HG03196 (cell line): Measurements from ENCODE around the gene PEAK1.
"Not testable (repeated sequence)": the region's sequence is repeated elsewhere in the genome, so short reads cannot be mapped to it uniquely, and the experiment has no call there.

Experiments
- ATAC-seq: cut with Tn5 transposase; IDR thresholded peaks from one replicate; pipeline ENCODE4 v1.9.1; 2021; ENCODE audit not compliant: unreplicated experiment

PEAK1 gene

DNA sequence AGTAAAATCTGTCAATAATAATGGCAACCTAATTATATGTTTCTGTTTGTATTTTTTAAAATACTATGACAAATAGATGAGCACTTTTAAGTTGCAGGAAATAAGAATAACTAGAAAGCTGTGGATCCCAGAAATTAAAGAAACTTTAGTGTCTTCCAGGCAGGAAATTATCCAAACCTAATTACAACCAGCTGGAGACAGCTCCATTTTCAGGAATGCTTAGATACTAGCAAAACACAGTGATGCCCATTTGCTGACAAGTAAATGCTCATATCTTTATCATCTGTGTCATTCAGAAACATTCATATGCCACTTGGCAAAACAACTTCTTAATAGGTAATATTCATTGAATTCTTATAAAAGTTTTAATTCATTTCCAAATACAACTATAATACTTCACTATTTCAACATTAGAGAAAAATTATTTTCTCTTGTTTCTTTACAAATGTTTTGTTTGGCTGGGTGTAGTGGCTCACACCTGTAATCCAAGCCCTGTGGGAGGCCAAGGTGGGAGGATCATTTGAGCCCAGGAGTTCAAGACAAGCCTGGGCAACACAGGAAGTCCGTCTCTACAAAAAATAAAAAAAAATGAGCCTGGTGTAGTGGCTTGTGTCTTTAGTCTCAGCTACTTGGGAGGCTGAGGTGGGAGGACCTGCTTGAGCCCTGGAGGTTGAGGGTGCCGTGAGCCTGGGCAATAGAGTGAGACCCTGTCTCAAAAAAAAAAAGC lies 179.9 kb downstream of the PEAK1 start:
- no peak for ATAC-seq

DNA sequence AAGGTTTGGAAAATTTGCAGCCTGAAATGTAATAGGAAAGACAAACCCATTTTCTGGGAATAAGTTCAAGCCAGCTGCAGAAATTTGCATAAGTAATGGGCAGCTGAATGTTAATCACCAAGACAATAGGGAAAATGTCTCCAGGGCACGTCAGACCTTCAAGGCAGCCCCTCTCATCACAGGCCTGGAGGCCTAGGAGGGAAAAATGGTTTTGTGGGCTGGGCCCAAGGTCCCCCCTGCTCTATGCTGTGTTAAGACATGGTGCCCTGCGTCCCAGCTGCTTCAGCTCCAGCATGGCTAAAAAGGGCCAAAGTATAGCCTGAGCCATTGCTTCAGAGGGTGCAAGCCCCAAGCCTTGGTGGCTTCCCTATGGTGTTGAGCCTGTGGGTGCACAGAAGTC lies 184.3 kb downstream of the PEAK1 start:
- ATAC-seq = no peak

DNA sequence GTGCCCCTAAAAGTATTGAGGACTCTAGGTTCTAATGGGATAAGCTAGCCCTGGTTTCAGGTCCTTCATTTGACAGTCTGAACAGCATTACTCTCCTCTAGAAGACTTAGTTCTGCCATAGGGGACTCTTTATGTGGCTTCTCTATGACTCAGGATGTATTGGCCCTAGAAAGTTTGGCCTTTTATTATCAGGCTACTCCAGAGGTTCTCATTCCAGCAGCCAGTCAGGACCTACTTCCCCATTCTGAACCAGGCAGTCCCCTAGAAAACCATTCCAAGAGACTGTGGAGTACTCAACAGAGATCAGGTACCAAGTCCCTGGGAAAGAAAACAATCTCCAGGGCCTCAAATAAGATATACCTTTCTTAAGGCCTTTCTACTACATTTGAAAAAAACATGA lies 191.1 kb downstream of the PEAK1 start:
- ATAC-seq = no peak

DNA sequence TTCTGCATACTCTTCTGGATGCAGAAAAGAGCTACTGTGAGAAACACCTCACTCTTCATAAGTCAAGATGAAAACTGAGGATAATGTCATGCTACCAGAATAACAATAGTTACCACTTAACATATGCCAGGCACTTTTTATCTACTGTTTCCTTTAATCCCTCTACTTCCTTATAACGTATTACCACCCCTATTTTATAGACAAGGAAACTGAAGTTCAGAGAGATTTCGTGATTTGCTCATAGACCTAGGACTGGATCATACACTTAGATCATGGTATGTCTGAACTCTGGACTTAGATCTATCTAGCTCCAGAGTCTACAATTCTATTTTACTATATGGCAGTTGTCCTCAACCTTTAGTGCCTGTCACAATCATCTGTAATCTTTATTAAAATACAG lies 193.3 kb downstream of the PEAK1 start:
- ATAC-seq = no peak

DNA sequence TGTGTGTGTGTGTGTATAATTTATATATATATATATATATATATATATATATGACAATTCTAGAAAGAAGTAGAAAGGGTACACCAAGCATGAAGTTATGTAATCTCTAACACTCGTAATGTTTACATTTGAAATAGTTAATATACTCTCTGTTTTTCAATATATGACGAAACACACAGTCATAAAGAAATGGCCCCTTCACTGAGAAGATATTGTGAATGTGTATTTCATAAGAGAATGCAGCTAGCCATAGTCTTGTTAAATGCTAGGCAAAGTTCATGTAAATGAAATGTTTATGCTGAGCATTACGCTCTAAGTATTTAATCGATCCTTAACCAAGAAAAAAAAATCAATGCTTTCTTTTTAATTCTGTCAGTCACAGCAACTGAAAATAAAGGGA lies 194.3 kb downstream of the PEAK1 start:
- no peak for ATAC-seq

DNA sequence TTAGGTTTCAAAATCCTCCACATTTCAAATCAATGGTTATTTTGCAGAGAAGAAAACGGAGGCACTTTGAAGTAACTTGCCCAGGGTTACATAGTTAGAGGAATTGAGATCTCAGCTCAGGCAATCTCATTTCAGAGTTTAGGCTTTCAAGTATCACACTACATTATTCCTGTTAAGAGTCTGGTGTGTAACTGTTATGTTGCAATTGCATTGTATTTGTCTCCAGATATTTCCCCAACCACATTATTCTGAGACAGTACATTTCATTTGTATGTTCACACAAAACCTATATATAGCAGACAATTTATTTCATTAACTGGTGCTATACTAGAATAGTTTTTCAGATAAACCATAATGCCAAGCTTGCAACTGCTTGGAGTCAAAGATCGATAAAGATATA lies 194.8 kb downstream of the PEAK1 start:
- no peak for ATAC-seq

DNA sequence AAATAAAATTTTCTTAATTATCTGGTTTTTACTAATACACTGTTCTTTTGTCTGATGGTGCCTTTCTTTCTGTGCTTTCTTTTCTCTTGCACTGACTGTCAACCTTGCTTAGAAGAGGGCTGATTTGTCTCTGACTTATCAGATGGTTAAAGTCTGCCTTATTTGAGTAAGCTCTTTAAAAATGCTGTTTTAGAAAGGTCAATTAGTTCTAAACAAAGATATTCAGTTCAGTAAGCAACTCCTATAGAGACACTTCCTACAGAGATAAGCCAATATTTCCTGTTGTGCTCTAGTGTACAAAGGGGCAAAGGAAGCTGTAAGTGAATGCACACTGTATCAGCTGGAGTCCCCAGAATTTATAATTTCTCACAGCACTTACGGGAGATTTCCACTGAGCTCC lies 195.6 kb downstream of the PEAK1 start:
- ATAC-seq = no peak

DNA sequence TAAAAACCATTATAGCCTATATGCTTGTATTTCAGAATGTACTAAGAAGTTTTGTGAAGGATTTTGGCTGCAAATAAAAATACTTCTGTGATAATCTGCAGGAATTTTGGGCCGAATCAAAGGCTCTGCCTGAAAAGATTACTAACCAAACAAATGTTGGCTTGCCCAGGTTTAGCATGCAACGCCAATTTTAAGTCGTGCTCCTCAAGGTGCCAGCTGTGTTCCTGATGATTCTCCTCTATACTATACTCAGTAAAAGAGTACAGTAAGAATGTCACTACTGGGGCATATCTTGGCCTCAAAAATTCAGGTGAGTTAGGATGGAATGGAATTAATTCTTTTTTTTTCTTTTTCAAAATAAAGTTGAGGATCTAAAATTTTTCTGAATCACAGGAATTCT lies 198.2 kb downstream of the PEAK1 start:
- ATAC-seq = no peak

DNA sequence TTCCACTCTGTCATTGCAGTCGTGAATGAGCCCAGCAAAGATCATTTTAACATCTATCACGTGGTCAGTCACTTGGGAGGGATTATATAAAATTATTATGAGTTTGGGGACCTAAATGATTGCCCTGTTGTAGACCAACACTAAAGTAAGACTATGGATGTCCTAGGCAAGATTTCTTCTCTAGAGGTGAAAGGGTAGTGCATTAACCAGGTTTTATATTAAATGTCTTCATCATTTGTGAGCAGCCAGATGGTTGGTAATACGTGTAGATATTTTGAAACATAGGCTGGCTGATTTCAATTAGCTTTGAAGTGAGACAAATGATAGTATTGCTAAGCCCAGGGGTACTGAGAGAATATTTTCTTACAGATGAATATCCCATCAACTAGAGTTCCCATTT lies 198.7 kb downstream of the PEAK1 start:
- no peak for ATAC-seq

DNA sequence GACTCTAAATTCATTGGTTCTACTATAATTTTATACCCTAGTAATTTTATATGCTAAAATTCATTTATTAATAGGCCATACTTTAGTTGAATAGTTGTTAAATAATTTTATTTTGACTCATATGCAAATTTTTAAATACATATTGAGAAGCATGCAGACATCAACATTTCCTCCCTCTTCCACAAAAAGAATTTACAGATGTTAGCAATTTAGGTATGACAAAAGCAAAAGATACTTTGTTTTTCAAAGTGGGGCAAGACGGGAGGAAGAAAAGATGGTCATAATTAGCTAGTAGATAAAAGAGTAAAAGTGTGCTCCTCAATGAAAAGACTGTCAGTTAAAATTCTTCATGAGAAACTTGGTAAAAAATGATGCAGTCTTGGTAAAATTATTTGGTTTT lies 200.1 kb downstream of the PEAK1 start:
- ATAC-seq = no peak

DNA sequence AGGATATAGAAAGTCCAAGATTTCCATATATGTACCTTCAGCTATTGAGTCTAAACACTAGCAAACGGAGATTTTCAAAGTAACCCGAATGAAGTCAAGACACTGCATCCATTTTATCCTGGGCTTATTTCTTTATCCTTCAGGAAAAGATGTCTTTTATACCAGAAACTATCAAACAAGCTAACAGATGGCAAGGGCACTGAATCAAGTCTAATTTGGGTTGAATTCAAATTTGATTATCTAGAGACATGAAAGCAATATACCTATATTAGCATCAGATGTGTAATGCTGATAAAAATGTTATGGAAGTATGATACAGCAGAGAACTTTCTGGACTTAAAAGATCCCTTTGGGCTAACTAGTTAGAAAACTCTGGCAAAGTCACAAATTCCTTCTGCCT lies 210.7 kb downstream of the PEAK1 start:
- no peak for ATAC-seq

DNA sequence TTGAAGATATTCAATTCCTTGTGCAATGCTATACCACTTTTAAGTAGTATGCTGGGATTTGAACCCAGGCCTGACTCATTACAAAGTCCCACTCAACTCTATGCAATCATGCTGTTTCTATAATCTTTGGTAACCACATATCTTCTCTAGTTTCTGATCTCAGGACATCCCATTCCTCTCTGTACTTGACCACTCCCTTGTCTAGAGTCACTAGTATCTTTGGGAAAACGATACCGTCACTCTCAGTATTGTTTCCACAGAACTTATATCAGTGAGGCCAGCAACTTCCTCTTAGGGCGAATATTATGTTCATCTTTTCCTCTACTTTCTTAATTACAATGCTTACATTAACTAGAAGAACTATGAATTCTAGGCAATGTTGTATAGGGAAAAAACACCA lies 211.7 kb downstream of the PEAK1 start:
- no peak for ATAC-seq

DNA sequence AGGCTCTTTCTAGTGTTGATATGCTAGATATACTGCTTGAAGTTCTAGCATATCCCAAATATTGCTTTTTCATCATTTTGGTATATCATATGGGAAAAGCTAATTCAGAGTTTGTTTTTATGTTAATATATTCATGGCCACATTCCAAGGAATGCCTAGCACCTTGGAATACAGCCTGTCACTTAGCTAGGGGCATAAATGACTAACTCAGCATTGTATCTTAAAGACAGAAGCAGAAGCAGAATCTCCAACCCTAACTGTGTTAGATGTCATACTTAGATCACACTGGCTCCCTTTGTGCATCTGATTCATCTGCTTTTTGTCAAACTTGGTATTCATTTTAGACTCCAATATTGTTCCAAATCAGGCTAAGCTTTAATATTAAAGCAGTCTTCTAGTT lies 218.2 kb downstream of the PEAK1 start:
- no peak for ATAC-seq

DNA sequence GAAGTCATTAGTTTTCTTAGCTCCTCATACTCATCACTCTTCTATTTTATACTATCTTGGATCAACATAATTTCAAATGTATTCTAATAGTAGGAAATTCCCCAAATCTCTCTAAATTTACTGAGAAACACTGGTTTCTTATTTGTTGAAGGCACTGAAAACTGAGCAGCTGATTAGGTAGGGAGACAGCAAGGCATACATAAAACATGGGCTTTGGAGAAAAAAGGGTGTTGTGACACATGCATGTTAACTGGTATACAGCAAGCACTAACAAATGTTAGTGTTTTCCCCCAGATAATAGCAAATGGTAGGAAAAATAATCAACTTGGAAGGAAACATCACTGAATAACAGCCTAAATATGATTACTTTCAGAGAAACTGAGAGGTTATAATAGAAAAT lies 223.5 kb downstream of the PEAK1 start:
- no peak for ATAC-seq

DNA sequence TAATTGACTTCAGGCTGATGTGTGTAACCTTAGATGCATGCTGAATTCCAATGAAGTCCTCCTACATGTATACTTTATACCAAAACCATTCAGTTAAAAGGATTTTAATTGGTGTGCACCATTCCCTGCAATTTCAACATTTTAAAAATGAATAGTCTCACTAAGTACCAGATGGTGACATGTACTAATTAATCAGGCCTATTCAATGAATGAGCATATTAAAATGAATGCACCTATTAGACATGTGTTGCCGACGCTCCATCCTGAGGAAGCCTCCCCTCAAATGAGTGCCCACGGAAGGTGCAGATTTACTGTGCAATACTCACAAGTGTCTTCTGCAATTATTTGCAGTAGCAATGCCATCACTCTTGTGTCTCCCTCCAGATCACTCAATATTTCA lies 224.3 kb downstream of the PEAK1 start:
- no peak for ATAC-seq

DNA sequence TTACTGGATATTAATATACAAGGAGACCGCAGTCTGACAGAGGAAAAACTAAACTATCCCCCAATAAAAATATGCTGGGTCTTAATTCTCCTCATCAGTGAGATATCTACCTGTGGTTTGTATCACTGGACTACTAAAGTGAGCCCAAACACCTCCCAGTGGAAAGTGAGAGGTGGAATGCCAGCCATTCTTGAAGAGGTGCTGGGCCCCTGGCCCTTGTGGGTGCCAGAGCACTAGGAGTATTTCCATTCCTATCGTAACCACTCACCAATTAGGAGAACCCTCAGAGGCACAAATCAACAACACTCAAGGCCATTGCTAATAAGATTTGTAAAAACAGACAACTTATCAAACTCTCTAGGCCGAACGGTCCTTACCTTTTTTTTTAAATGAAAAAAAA lies 227.5 kb downstream of the PEAK1 start:
- no peak for ATAC-seq

DNA sequence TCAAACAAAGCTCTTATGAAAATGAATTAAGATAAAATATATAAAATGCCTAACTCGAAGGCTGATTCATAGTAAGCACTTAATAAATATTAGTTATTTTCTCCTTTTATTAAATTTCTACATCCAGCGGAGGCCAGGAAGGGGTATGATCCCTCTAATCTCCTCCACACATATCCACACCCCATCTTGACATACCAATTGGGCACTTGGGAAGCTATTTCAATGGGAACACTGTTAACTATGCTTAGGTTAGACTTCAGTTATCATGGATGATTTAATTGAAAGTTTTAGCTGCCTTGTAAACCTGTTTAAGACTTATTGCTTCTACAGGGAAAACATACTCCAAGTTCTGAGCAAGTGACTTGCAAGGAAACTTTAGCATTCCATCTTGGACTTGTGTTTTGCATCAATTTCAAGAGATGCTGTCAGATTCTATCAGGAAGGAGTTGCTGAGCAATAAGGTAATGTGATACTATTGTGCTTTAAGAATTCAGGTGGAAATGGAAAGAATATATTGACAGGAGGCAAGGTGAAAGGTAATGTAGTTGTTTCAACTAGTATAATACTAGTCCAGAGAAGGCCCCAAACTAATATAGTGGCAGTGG lies 228.6 kb downstream of the PEAK1 start:
- no peak for ATAC-seq

DNA sequence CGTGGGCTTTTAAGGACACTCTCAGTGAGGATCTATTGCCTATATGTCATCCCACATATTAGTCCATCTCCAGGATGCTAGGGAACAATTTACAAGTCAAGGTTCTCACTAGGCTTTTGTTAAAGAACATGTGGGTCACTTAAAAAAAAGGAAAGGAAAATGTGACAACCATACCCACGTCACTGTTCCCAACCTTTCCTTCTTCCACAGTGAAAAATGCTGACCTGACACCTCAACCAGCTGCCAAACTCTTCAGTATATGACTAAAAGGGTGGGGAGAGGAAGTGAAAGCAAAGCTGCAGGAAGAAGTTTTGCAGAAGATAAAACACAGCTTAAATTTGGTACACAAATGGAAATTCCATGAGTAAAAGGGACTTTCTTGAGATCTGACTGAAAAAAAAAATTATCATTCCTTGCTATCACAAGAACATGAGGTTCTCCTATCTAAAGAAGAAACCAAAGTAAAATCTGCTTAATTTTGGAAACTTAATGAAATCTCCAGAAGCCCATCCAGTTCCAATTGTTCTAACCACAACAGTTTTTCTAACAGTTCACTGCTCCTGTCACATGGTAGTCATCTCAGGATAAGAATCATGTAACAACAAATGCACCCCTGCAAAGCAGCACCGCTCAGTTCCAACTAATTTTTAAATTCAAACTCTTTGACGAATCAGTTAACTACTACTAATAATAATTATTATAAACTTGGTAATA lies 232.0 kb downstream of the PEAK1 start:
- peak; percentile 43 for ATAC-seq

DNA sequence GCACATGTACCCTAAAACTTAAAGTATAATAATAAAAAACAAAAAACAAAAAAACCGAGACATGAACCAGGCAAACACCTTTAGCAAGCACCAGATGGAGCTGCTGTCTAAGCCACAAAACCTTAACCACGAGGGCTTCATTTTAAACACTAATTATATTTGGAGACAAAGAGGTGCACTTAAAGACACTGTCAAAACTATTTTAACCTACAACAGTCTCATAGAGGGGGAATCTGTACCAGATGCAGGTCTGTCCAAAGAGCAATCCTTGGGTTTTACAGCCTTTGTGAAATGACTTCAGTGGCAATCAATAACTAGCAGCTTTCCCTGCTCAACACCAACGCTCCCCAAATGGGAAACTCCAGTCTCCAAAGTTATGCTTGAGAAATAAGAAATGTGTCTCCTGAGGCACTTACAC lies 233.3 kb downstream of the PEAK1 start:
- ATAC-seq = no peak

DNA sequence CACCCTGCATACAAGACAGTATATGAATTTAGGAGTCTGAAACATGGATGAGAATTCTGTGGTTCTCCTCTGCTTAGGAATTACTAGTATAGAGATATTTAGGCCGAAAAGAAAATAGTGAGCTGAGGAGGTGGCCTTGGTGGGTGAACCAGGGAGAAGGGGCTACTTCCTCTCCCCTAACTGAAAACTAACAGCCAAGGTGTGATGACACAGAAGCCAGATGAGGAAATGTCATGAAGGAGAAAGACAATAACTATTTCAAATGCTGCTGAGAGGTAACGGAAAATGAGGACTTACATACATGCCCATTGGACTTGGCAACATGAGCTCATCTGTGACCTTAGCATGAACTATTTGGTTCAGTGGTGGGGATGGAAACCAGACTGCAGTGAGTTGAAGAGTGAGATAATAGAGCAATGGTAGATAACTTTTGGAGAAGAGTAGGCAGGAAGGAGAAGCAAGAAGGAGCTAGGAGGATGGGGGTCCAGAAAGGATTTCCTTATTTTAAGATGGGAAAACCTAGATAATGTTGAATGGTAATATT lies 234.6 kb downstream of the PEAK1 start:
- no peak for ATAC-seq

DNA sequence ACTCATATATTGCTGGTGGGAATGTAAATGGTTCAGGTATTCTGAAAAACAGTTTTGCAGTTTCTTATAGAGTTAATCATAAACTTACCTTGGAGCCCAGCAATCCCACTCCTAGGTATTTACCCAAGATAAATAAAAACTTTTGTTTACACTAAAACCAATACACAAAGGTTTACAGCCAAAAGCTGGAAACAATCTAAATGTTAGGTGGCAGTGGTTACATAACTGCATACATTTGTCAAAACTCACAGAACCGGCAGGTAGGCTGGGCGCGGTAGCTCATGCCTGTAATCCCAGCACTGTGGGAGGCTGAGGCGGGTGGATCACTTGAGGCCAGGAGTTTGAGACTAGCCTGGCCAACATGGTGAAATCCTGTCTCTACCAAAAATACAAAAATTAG lies 235.6 kb downstream of the PEAK1 start:
- not testable (repeated sequence) for ATAC-seq

DNA sequence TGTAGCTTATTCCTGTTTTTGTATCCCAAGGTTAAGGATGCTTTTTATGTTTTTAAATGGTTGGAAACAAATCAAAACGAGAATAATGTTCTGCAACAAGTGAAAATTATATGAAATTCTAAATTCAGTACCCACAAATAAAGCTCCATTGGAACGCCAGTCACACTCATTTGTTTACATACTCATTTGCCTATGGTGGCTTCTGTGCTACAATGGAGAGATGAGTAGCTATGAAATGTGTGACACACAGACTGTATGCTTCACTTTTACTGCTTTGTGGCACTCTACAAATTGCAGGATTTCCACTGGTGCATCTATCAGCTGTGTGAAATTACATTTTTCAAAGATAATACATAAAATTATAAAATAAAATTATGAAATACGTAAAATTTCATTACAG lies 236.8 kb downstream of the PEAK1 start:
- no peak for ATAC-seq
